Activated naive CD4-positive, alpha-beta T cell treated with anti-CD3 and anti-CD28 coated beads, Interleukin-2, amount 10 ng/mL, durations not matched to agents 7 days and 5 days (primary cell): ENCODE data around the gene ST6GAL1.
"Not testable (repeated sequence)": the region's sequence is repeated elsewhere in the genome, so short reads cannot be mapped to it uniquely, and the experiment has no call there.

Experiments used
- CTCF ChIA-PET: fragments of 350-600 bp; sonication (Branson Sonifier 250); formaldehyde crosslinking; loops from one replicate; lab custom pipeline; 2021; ENCODE audit warnings: antibody characterized with exemption; lab: Charles Lee
- DNase-seq: peaks from one replicate; pipeline ENCODE4 v3.0.0-alpha.2; 2020
- H3K27ac Mint-ChIP-seq: one replicate; pipeline ENCODE4 v1.8.0; 2021; ENCODE audit warnings: mild to moderate bottlenecking, moderate library complexity, mixed read lengths
- H3K27me3 Mint-ChIP-seq: one replicate; pipeline ENCODE4 v1.8.0; 2021; ENCODE audit warnings: mild to moderate bottlenecking, mixed read lengths
- H3K36me3 Mint-ChIP-seq: one replicate; pipeline ENCODE4 v1.8.0; 2021; ENCODE audit warnings: mixed read lengths
- H3K4me1 Mint-ChIP-seq: one replicate; pipeline ENCODE4 v1.8.0; 2021; ENCODE audit warnings: mixed read lengths
- H3K4me3 Mint-ChIP-seq: one replicate; pipeline ENCODE4 v1.8.0; 2021; ENCODE audit warnings: mild to moderate bottlenecking, moderate library complexity, mixed read lengths
- H3K9me3 Mint-ChIP-seq: one replicate; pipeline ENCODE4 v1.8.0; 2021; ENCODE audit warnings: mixed read lengths

The ST6GAL1 gene

GRCh38 chr3:186939536-186939935, 9.2 kb downstream of the ST6GAL1 start:
- Mint-ChIP-seq H3K4me1 (peaks cover 11% of the 10 kb centered on the region), H3K9me3 (peaks cover 3% of the 10 kb centered on the region), H3K36me3 (peaks cover 52% of the 10 kb centered on the region), H3K27ac (no peak overlapping the region), H3K27me3 (no peaks in the 10 kb centered on the region), H3K4me3 (no peak overlapping the region)
- CTCF ChIA-PET = no interaction called here
- no peak for DNase-seq

GRCh38 chr3:186940967-186941366, 10.6 kb downstream of the ST6GAL1 start:
- no peak overlapping the region for H3K4me3 Mint-ChIP-seq
- H3K27ac Mint-ChIP-seq = no peak overlapping the region
- peaks cover 12% of the 10 kb centered on the region for H3K4me1 Mint-ChIP-seq
- no peaks in the 10 kb centered on the region for H3K9me3 Mint-ChIP-seq
- DNase-seq = no peak
- peaks cover 52% of the 10 kb centered on the region for H3K36me3 Mint-ChIP-seq
- CTCF ChIA-PET = interaction anchor here (1.0 kb wide), 1 partner anchor 48 kb away, joined by 5 read pairs; no protein-coding TSS in a partner anchor
- H3K27me3 Mint-ChIP-seq = no peaks in the 10 kb centered on the region

GRCh38 chr3:186942168-186942567, 11.8 kb downstream of the ST6GAL1 start:
- no peaks in the 10 kb centered on the region for H3K9me3 Mint-ChIP-seq
- peaks cover 58% of the 10 kb centered on the region for H3K36me3 Mint-ChIP-seq
- no peak overlapping the region for H3K27ac Mint-ChIP-seq
- H3K27me3 Mint-ChIP-seq = no peaks in the 10 kb centered on the region
- CTCF ChIA-PET = no interaction called here
- H3K4me3 Mint-ChIP-seq = no peak overlapping the region
- H3K4me1 Mint-ChIP-seq = peaks cover 17% of the 10 kb centered on the region
- no peak for DNase-seq

DNA sequence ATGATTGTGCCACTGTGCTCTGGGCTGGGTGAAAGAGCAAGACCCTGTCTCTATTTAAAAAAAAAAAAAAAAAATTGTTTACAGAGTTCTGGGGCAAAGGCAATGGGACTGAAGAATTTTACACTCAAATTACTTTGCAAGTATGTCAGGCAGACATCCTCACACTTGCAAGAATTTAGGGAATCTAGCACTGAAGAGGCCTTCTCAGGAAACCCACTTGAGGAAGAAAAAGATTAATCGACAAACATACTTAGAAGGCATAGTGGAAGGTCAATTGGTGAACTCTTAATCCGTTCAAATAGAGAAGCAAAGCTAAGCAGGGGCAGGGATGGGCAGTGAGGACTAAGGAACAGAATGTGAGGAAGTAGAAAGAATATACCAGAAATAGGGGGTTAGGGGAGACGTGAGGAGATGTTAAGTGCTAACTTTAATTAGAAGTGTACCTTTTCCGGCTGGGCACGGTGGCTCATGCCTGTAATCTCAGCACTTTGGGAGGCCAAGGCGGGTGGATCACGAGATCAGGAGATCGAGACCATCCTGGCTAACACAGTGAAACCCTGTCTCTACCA, 15.0 kb downstream of the ST6GAL1 start:
- H3K36me3 Mint-ChIP-seq = peaks cover 68% of the 10 kb centered on the region
- CTCF ChIA-PET = interaction anchor here (0.7 to 0.8 kb wide), 2 partner anchors 168 to 916 kb away, joined by 3 to 4 read pairs; no protein-coding TSS in a partner anchor
- H3K4me1 Mint-ChIP-seq = peaks cover 24% of the 10 kb centered on the region

GRCh38 chr3:186946756-186947375, 16.5 kb downstream of the ST6GAL1 start:
- Mint-ChIP-seq H3K27ac (peak overlapping the region; percentile 35), H3K36me3 (peaks cover 76% of the 10 kb centered on the region), H3K27me3 (no peaks in the 10 kb centered on the region), H3K9me3 (peaks cover 13% of the 10 kb centered on the region), H3K4me3 (no peak overlapping the region), H3K4me1 (peaks cover 33% of the 10 kb centered on the region)
- CTCF ChIA-PET = interaction anchor here (1.0 to 1.3 kb wide), 2 partner anchors 14 to 97 kb away, joined by 3 to 4 read pairs; no protein-coding TSS in a partner anchor
- DNase-seq = no peak

More for the DNA sequence above, 15.0 kb downstream of the ST6GAL1 start:
- H3K9me3 Mint-ChIP-seq = peaks cover 5% of the 10 kb centered on the region
- no peaks in the 10 kb centered on the region for H3K27me3 Mint-ChIP-seq
- H3K4me3 Mint-ChIP-seq = no peak overlapping the region
- no peak overlapping the region for H3K27ac Mint-ChIP-seq
- DNase-seq = no peak

GRCh38 chr3:186949281-186949982, 19.1 kb downstream of the ST6GAL1 start:
- Mint-ChIP-seq H3K4me1 (peaks cover 57% of the 10 kb centered on the region), H3K9me3 (peaks cover 22% of the 10 kb centered on the region), H3K4me3 (no peak overlapping the region), H3K27ac (peak overlapping the region; percentile 78), H3K27me3 (no peaks in the 10 kb centered on the region), H3K36me3 (peaks cover 80% of the 10 kb centered on the region)
- CTCF ChIA-PET = no interaction called here
- no peak for DNase-seq

- CTCF ChIA-PET = no interaction called here
- Mint-ChIP-seq H3K9me3 (peaks cover 22% of the 10 kb centered on the region), H3K36me3 (peaks cover 80% of the 10 kb centered on the region), H3K27me3 (no peaks in the 10 kb centered on the region), H3K4me3 (no peak overlapping the region), H3K4me1 (peaks cover 64% of the 10 kb centered on the region), H3K27ac (peak overlapping the region; percentile 78)
- no peak for DNase-seq
Observed at GRCh38 chr3:186950402-186951093, 20.2 kb downstream of the ST6GAL1 start.

DNA sequence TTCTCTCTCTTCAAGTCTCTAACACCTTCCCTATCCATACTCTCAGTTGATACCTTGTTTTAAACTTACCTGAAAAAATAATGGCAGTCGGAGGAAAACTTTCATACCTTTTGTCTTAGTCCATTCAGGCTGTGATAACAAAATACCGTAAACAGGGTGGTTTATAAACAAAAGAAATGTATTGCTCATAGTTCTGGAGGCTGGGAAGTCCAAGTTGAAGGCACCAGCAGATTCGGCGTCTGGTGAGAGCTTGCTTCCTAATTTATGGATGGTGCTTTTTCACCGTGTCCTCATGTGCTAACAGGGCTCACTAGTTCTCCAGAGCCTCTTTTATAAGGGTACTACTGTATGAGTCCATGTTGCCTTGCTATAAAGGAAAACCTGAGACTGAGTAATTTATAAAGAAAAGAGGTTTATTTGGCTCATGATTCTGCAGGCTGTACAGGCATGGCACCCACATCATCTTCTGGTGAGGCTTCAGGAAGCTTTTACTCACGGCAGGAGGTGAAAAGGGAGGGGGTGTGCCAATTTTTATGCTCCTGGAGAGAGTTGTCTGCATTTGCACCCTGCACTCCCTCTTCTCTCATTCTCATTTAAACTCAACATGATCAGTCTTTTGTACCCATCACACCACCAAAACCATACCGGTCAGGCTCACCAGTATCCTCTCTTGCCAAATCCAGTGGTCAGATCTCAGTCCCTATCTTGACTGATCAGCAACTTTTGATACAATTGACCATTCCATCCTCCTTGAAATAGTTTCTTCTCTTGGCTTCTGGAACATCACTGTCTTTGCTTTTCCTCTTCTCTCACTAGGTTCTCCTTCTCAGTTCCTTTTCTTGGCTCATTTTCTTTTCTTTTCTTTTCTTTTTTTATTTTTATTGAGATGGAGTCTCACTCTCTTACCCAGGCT, 21.6 kb downstream of the ST6GAL1 start:
- no peaks in the 10 kb centered on the region for H3K27me3 Mint-ChIP-seq
- CTCF ChIA-PET = interaction anchor here (0.8 to 1.0 kb wide), 2 partner anchors 14 to 98 kb away, joined by 3 read pairs; no protein-coding TSS in a partner anchor
- H3K36me3 Mint-ChIP-seq = peaks cover 87% of the 10 kb centered on the region
- peaks cover 72% of the 10 kb centered on the region for H3K4me1 Mint-ChIP-seq
- H3K9me3 Mint-ChIP-seq = peaks cover 22% of the 10 kb centered on the region
- H3K4me3 Mint-ChIP-seq = no peak overlapping the region
- DNase-seq = no peak
- H3K27ac Mint-ChIP-seq = peak overlapping the region; percentile 88

DNA sequence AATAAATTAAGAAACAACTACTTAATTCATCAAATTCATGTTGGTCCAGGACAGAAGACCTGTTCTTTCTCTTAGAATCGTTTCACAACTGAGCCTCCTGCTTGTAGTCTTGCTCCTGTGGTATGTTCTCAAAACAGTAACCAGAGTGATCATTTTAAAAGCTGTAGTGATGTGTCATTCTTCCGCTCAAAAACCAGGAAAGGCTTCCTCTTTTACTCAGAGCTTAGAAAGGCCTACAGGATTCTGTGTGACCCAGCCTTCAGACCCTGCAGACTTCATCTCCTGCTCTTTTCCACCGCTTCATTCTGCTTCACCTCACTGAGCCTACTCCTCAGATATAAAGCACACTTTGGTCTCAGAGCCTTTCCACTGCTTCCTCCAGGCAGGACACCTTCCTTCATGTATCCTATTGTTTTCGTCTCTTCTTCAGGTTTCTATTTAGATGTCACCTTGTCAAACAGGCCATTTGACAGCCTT, 22.7 kb downstream of the ST6GAL1 start:
- peaks cover 71% of the 10 kb centered on the region for H3K4me1 Mint-ChIP-seq
- peak overlapping the region; percentile 88 for H3K27ac Mint-ChIP-seq
- H3K27me3 Mint-ChIP-seq = no peaks in the 10 kb centered on the region
- peaks cover 85% of the 10 kb centered on the region for H3K36me3 Mint-ChIP-seq
- peak overlapping the region; percentile 13 for H3K4me3 Mint-ChIP-seq
- H3K9me3 Mint-ChIP-seq = peaks cover 22% of the 10 kb centered on the region
- CTCF ChIA-PET = interaction anchor here (1.0 kb wide), 1 partner anchor 13 kb away, joined by 3 read pairs; no protein-coding TSS in a partner anchor
- DNase-seq = peak; percentile 31

GRCh38 chr3:186953992-186954699, 23.8 kb downstream of the ST6GAL1 start:
- H3K9me3 Mint-ChIP-seq = peaks cover 22% of the 10 kb centered on the region
- H3K4me3 Mint-ChIP-seq, DNase-seq, H3K27me3 Mint-ChIP-seq, CTCF ChIA-PET: not testable (repeated sequence)
- peaks cover 79% of the 10 kb centered on the region for H3K36me3 Mint-ChIP-seq
- peaks cover 68% of the 10 kb centered on the region for H3K4me1 Mint-ChIP-seq
- peak overlapping the region; percentile 33 for H3K27ac Mint-ChIP-seq

- H3K4me3 Mint-ChIP-seq = no peak overlapping the region
- H3K27ac Mint-ChIP-seq = no peak overlapping the region
- H3K36me3 Mint-ChIP-seq = peaks cover 64% of the 10 kb centered on the region
- H3K27me3 Mint-ChIP-seq = no peaks in the 10 kb centered on the region
- DNase-seq = no peak
- peaks cover 65% of the 10 kb centered on the region for H3K4me1 Mint-ChIP-seq
- CTCF ChIA-PET = interaction anchor here (1.3 kb wide), 1 partner anchor 107 kb away, joined by 3 read pairs; no protein-coding TSS in a partner anchor
- peaks cover 14% of the 10 kb centered on the region for H3K9me3 Mint-ChIP-seq
Observed at GRCh38 chr3:186955898-186956696, 25.8 kb downstream of the ST6GAL1 start.

DNA sequence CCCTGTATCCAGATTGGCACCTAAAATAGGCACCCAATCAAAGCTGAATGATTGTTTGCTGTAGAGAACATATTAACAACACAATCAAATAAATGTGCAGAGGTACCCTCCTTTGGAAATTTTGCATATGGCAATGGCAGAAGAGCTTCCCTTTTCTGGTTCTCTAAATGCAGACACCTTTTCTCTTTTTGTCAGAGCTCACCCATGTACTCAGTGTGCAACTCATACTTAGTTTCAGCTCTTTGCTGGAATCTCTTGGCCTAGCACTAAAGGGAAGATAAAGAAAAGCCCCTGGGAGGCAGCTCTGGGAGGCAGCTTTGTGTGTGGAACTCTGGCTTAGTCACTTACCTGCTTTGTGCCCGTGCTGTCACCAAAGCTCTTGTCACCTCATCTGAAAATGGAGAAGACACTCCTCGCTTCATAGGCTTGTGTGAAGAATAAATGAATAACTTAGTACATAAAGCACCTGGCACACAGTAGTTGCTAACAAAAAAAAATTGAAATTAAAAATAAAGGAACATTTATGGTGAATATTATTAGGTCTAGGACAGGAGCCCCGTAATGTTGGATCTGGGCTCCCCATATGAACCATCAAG, 28.8 kb downstream of the ST6GAL1 start:
- CTCF ChIA-PET = interaction anchor here (0.6 to 1.0 kb wide), 2 partner anchors 69 to 191 kb away, joined by 3 read pairs; no protein-coding TSS in a partner anchor
- H3K9me3 Mint-ChIP-seq = no peaks in the 10 kb centered on the region
- peaks cover 52% of the 10 kb centered on the region for H3K36me3 Mint-ChIP-seq
- no peak overlapping the region for H3K4me3 Mint-ChIP-seq
- no peaks in the 10 kb centered on the region for H3K27me3 Mint-ChIP-seq
- H3K4me1 Mint-ChIP-seq = peaks cover 45% of the 10 kb centered on the region
- H3K27ac Mint-ChIP-seq = no peak overlapping the region
- DNase-seq = no peak
